OCI-M2 (cell line): ENCODE measurements around the gene RABEP1.
A peak's percentile ranks its signal among the peaks of the same experiment; 100 is the strongest.

ENCODE experiments used
- DNase-seq: peaks from one replicate; lab custom pipeline; 2025; ENCODE audit not compliant: unreplicated experiment; lab: John Stamatoyannopoulos, UW

The RABEP1 gene

DNA sequence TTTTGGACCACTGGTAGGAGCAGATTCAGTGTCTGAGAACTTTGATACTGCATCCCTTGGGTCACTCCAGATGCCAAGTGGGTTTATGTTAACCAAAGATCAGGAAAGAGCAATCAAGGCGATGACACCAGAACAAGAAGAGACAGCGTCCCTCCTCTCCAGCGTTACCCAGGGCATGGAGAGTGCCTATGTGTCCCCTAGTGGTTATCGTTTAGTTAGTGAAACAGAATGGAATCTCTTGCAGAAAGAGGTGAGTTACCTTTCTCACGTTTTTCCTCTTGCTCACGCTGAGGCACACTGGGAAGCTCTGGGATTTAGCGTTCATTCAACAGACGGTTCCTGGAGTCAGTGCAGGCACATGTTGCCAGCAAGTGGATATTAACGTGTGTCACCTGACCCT is 79.3 kb downstream of the RABEP1 start:
- DNase-seq, result no peak

GRCh38 chr17:5362162-5362811 is 80.2 kb downstream of the RABEP1 start:
- DNase-seq, result no peak

GRCh38 chr17:5364156-5364555 is 82.1 kb downstream of the RABEP1 start:
- no peak for DNase-seq

GRCh38 chr17:5364696-5365095 is 82.6 kb downstream of the RABEP1 start:
- DNase-seq, result no peak

- no peak for DNase-seq
Measured at GRCh38 chr17:5365831-5366230, 83.7 kb downstream of the RABEP1 start.

GRCh38 chr17:5370411-5370810 is 88.3 kb downstream of the RABEP1 start:
- no peak for DNase-seq

DNA sequence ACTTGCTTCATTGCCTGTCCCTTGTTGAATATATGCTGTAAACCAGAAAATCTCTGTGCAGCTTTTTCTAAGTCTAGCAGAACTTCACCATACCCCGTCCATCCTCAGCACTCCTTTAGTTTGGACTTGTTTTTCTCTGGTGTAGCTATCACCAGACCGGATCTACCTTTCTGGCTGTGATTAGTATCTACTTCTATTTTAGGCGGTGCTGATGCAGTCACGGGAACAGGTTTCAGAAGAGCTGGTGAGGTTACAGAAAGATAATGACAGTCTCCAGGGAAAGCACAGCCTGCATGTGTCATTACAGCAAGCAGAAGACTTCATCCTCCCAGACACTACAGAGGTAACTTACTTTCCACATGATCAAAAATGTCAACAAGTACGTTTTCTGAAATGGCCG is 91.0 kb downstream of the RABEP1 start:
- no peak for DNase-seq

DNA sequence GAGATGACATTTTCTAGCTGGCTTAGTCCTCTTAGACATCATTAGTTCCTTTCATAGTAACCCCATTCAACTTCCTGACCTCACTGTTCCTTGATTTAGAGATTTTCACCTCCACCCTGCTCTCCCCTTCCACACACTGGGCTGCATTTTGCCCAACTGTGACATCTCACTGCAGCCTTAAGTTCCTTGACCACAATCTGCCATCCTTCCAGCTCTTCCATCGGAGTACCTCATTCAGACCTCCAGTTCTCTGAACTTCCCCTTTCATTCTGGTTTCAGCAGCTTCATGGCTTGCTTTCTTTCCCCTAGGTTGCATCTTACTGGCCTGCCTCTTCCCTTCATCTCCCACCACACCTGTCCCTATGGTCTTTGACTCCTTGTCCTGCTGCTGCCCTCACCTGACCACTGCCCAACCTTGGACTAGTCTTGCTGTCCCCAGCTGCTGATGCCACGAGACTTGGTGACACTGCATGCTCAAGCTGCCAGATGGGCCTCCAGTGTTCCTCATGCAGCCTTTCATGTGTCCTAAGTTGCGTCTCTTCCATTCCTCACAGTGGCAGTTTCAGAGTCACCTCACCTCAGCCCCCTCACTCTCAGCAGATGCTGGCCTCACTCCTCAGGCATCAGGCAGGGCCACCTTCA is 96.6 kb downstream of the RABEP1 start:
- no peak for DNase-seq

DNA sequence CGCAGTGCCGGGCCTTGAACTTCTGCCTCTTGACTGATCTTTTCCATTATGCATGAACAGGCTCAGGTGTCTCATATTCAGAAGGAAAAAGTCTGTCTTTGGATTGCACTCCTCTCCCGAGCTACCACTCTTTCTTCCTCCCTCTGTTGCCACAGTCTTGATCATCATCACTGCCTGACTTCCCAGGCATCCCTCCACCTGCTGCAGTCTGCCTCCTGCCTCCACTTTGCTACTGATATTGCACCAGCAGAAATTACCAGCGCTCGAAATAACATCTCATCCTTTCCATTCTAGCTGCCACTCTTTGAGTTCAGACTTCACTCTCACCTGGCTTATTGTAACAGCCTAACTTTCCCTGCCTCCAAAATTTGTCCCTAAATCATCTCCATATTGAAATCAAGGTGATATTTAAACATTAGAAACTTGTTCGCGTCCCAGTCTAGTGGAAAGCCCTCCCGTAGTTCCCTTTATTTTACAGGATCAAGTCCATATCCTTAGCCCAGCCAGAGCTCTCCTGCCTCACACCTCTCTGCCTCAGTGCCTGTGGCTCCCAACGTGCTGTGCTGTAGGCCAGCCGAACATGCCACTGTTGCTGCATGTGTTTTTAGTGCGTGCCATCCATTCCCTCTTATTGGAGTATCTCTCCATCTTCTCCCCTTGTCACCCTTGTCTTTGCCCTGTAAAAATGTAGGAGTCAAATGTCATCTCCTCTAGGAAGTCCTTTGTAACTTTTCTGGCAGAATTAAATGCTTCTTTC is 97.4 kb downstream of the RABEP1 start:
- no peak for DNase-seq

GRCh38 chr17:5380491-5381135 is 98.5 kb downstream of the RABEP1 start:
- DNase-seq, result no peak

DNA sequence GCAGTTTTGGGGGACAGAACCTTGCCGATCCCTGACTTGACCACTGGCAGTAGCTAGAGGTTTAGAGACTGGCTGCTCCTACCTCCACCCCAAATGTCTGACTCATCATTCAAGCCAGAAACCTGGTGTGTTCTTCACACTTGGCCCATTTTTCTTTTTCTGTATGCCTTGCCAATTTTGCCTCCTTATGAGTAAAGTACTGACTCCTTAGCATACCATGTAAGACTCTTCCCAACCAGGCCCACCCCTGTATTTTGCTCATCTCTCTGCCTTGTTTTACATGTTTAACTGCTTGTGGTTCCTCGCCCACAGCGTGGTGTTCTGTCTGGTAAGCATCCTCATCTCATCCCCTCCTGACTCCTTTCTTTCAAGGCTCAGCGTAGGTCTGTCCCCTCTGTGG is 99.5 kb downstream of the RABEP1 start:
- no peak for DNase-seq

DNA sequence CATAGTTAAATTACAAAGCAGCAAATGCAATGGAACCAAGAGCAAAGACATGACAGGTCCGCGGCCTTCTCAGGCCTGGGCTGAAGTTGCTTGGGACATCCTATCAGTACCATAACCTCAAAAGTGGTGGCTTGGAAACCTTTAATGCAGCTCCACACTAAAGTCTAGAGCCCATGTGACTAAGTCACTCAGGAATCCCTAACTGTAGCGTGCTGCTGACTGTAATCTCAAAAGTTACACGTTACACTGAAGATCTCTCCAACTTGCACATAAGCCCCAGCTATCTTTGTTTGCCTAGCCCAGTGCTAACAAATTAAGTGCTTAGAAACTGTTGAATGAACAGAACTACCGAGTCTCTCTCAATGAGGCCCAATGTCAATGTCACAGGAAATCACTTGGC is 109.6 kb downstream of the RABEP1 start:
- no peak for DNase-seq

DNA sequence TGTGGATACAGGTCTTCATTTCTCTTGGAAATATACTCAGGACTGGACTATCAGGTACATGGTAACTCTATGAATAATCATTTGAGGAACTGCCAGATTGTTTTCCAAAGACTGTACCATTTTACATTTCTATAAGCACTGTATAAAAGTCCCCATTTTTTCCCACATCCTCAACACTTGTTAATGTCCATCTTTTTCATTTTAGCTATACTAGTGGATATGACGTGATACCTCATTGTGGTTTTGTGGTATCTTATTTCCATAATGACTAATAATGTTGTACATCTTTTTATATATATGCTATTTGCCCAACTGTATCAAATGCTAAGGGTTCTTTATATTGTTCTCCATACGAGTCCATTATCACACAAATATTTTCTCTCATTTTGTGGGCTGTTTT is 114.5 kb downstream of the RABEP1 start:
- DNase-seq, result no peak

DNA sequence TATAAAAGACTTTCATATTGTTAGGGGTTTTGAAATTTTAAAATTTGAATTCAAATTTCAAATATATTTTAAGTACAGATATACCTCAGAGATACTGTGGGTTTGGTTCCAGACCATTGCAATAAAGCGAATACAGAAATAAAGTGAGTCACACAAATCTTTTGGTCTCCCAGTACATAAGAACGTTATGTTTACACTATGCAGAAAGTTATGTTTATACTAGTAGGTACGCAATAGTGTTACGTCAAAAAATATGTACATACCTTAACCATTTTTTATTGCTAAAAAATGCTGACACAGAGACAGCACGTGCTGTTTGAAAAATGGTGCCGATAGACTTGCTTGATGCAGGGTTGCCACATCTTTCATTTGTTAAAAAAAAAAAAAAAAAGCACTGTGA is 117.7 kb downstream of the RABEP1 start:
- no peak for DNase-seq

DNA sequence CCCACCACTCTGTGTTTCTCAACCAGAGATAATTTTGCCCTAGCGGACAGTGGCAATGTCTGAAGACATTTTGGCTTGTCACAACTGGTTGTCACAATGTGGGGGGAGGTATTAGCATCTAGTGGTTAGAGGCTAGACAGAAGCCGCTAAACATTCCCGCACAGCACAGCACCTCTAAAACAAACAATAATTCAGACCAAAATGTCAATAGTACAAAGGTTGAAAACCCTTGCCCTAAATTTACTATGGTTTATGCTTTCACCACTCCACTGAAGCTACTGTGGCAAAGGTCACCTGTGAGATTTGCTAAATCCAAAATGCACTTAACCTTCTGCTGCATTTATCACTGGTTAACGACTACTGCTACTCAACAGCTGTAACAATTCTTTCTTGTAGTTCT is 123.3 kb downstream of the RABEP1 start:
- no peak for DNase-seq

DNA sequence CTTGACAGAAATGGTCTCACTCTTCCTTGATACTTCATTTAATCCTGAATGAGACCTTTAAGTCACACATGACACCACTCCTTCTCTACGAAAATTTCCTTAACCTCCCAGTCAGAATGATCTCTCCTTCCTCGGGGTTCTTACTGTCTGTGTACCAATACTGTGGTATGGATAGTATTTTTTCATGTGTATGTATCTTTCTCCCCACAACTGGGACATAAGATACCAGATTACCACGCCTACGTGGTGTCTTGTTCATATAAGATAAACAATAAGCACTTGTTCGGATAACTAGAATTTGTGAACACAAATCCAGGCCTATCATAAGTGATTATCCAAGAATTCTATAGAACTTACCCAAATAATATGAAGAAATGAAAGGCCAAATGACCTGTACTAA is 126.1 kb downstream of the RABEP1 start:
- no peak for DNase-seq

DNA sequence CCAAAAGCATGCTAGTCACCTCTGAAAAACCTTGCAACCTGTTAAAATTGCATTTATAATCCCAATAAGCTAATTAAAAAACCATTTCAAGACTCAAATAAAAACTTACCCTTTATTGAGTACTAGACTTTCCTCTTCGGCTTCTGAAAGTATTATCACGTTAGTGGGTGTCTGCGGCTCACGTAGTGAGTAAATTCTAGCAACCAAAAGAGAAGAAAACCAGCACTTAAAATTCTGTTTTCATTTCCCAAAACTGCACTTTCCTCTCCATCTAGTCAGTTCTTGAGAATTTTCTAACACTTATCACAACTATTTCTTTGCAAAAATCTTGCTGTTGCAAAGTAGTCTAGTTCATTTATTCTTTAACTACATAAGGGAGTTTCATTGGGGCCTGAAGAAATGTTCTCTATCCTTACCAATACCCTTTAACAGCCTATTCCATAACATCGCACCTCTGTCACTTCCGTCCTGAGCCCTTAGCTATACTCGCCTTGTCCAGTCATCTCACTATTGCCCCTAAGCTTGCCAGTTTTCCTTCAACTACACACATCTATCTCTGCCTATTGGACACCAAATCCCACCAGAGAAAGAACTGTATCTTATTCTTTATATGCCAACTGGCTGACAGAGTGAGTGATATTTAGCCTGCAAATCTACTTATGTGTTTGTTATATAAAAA is 128.6 kb downstream of the RABEP1 start:
- DNase-seq, result no peak

- DNase-seq, result no peak
Measured at GRCh38 chr17:5413682-5414081, 131.6 kb downstream of the RABEP1 start.

DNA sequence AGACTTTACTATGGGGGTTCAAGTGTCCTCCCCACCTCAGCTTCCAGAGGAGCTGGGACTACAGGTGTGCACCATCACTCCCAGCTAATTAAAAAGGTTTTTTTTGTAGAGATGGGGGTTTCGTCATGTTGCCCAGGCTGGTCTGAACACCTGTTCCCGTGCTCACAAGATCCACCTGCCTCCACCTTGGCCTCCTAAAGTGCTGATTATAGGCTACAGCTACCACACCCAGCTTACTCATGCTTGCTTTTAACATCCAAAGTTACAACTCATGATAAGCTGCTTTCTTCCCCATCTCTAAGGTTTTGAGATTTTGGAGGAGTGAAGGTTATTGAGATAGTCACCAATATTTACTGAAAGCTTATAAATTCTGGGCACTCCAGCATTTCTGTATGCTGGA is 134.8 kb downstream of the RABEP1 start:
- DNase-seq, result no peak

- no peak for DNase-seq
Measured at GRCh38 chr17:5418858-5419355, 136.8 kb downstream of the RABEP1 start.

DNA sequence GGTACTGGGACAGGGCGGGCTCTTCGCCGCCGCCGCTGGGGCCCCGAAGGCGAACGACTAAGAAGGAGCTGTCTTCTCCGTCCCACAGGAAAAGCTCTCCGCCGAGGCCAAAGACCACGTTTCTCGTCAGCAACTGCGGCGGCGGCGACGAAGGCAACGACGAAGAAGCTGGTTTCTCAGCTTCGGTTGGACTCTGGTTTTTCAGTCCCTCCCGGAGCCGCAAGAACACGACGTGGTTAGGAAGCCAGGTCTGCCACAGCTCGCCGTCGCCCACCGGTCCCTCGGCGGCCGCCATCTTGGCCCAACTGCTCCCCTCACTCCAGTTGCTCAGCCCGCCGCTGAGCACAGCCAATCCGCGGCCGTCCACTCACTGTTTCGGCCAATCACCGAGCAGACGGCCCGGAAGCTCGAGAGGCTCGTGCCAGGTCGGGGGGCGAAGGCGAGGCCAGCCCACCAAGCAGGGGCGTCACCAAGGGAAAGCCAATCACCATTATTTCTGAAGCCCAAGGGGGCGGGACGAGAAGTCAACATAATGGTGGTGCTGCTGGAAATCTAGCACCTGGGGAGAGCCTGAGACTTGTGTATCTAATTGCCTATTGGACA is 137.4 kb downstream of the RABEP1 start, which contains the start of gene NUP88:
Gene NUP88 (minus strand): TSS at position 307 of the 603 bp plus-strand sequence. CDS start 12 bp downstream, at position 295.
- peak; percentile 75 for DNase-seq
